Measurements from ENCODE around the gene DNM3.
"Not testable (repeated sequence)": the region's sequence is repeated elsewhere in the genome, so short reads cannot be mapped to it uniquely, and the experiment has no call there.

DNM3 gene

GRCh38 chr1:171841050-171841910 is at the start of gene DNM3:
Gene DNM3 (plus strand): TSS chr1:171841498. CDS start chr1:171841657, 159 bp downstream.
- peak; percentile 76 for DNase-seq (ENCODE audit: low read depth)

GRCh38 chr1:171792656-171793369 is 48.5 kb upstream of the DNM3 start:
- DNase-seq (ENCODE audit: low read depth) = no peak

GRCh38 chr1:171793636-171794035 is 47.7 kb upstream of the DNM3 start:
- DNase-seq (ENCODE audit: low read depth) = no peak

- DNase-seq (ENCODE audit: low read depth) = no peak
These were observed 47.2 kb upstream of the DNM3 start for GRCh38 chr1:171794085-171794484.

- no peak for DNase-seq (ENCODE audit: low read depth)
These were observed 44.7 kb upstream of the DNM3 start for GRCh38 chr1:171796592-171796991.

GRCh38 chr1:171798311-171798710 is 43.0 kb upstream of the DNM3 start:
- DNase-seq (ENCODE audit: low read depth) = no peak

GRCh38 chr1:171798765-171799164 is 42.5 kb upstream of the DNM3 start:
- DNase-seq (ENCODE audit: low read depth) = no peak

- DNase-seq (ENCODE audit: low read depth) = no peak
These were observed 42.1 kb upstream of the DNM3 start for GRCh38 chr1:171799166-171799565.

- DNase-seq (ENCODE audit: low read depth) = not testable (repeated sequence)
These were observed 41.6 kb upstream of the DNM3 start for GRCh38 chr1:171799698-171800097.

GRCh38 chr1:171800342-171800741 is 41.0 kb upstream of the DNM3 start:
- no peak for DNase-seq (ENCODE audit: low read depth)

- DNase-seq (ENCODE audit: low read depth) = no peak
These were observed 40.4 kb upstream of the DNM3 start for GRCh38 chr1:171800851-171801250.

- no peak for DNase-seq (ENCODE audit: low read depth)
These were observed 39.8 kb upstream of the DNM3 start for GRCh38 chr1:171801487-171801891.

- DNase-seq (ENCODE audit: low read depth) = no peak
These were observed 39.1 kb upstream of the DNM3 start for GRCh38 chr1:171802207-171802606.

GRCh38 chr1:171803045-171803444 is 38.3 kb upstream of the DNM3 start:
- no peak for DNase-seq (ENCODE audit: low read depth)

GRCh38 chr1:171803461-171804022 is 37.8 kb upstream of the DNM3 start:
- no peak for DNase-seq (ENCODE audit: low read depth)

- DNase-seq (ENCODE audit: low read depth) = no peak
These were observed 35.7 kb upstream of the DNM3 start for GRCh38 chr1:171805395-171806115.

GRCh38 chr1:171807556-171807955 is 33.7 kb upstream of the DNM3 start:
- DNase-seq (ENCODE audit: low read depth) = no peak

- no peak for DNase-seq (ENCODE audit: low read depth)
These were observed 31.5 kb upstream of the DNM3 start for GRCh38 chr1:171809834-171810233.

GRCh38 chr1:171811672-171812071 is 29.6 kb upstream of the DNM3 start:
- no peak for DNase-seq (ENCODE audit: low read depth)

GRCh38 chr1:171814692-171815091 is 26.6 kb upstream of the DNM3 start:
- DNase-seq (ENCODE audit: low read depth) = no peak

- no peak for DNase-seq (ENCODE audit: low read depth)
These were observed 24.9 kb upstream of the DNM3 start for GRCh38 chr1:171816300-171816901.
